Measurements from ENCODE around the gene ADGRL3.

DNA sequence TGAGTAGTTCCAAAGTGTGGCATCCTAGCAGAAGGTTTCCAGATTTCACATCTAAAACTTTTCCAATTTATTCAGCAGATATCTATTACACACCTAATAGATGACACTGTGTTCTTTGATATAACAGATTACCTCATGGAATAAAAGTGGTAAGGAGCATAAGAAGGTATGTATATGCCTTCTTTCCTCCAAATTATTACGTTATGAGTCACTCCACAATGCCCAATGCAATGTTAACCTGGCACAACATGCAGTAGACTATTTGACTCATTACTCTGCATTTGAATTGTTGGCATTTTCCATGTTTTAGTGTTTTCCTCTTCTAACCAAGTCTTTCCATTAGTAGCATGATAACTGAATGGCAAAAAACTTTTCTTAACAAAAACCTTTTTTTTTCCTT lies 383.6 kb downstream of the ADGRL3 start:
- TF ChIP-seq, protein P1, sequence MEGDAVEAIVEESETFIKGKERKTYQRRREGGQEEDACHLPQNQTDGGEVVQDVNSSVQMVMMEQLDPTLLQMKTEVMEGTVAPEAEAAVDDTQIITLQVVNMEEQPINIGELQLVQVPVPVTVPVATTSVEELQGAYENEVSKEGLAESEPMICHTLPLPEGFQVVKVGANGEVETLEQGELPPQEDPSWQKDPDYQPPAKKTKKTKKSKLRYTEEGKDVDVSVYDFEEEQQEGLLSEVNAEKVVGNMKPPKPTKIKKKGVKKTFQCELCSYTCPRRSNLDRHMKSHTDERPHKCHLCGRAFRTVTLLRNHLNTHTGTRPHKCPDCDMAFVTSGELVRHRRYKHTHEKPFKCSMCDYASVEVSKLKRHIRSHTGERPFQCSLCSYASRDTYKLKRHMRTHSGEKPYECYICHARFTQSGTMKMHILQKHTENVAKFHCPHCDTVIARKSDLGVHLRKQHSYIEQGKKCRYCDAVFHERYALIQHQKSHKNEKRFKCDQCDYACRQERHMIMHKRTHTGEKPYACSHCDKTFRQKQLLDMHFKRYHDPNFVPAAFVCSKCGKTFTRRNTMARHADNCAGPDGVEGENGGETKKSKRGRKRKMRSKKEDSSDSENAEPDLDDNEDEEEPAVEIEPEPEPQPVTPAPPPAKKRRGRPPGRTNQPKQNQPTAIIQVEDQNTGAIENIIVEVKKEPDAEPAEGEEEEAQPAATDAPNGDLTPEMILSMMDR (IDR thresholded peaks at IDR 0.05): no peak
- TF ChIP-seq POLR2AphosphoS5 (IDR thresholded peaks at IDR 0.05): no peak

Measured in suprapubic skin (tissue), 3 donors.